ENCODE measurements around the gene ANKRD6.

- TF ChIP-seq, protein P1, sequence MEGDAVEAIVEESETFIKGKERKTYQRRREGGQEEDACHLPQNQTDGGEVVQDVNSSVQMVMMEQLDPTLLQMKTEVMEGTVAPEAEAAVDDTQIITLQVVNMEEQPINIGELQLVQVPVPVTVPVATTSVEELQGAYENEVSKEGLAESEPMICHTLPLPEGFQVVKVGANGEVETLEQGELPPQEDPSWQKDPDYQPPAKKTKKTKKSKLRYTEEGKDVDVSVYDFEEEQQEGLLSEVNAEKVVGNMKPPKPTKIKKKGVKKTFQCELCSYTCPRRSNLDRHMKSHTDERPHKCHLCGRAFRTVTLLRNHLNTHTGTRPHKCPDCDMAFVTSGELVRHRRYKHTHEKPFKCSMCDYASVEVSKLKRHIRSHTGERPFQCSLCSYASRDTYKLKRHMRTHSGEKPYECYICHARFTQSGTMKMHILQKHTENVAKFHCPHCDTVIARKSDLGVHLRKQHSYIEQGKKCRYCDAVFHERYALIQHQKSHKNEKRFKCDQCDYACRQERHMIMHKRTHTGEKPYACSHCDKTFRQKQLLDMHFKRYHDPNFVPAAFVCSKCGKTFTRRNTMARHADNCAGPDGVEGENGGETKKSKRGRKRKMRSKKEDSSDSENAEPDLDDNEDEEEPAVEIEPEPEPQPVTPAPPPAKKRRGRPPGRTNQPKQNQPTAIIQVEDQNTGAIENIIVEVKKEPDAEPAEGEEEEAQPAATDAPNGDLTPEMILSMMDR (IDR thresholded peaks at IDR 0.05), result no peak
- TF ChIP-seq POLR2A (IDR thresholded peaks at IDR 0.05), result no peak
Measured at GRCh38 chr6:89640804-89641203, 207.9 kb downstream of the ANKRD6 start.
